ACC112 (cell line): ENCODE measurements around the gene GAS5.

Experiments used
- H2AFZ ChIP-seq: fragments of 200-600 bp; sonication (generic); one replicate; pipeline ENCODE4 v1.6.0; 2017; ENCODE audit warnings: antibody characterized with exemption, low read length; ENCODE audit not compliant: unreplicated experiment
- H3K27ac ChIP-seq: fragments of 200-600 bp; sonication (generic); 2 replicates; pipeline ENCODE4 v1.5.1; 2014; ENCODE audit warnings: low read depth, mild to moderate bottlenecking, antibody characterized with exemption, low read length, moderate library complexity
- H3K27me3 ChIP-seq: fragments of 200-600 bp; sonication (generic); 2 replicates; pipeline ENCODE4 v1.6.1; 2014; ENCODE audit warnings: mild to moderate bottlenecking, antibody characterized with exemption, low read length, moderate library complexity, mixed read lengths; ENCODE audit not compliant: insufficient read depth
- H3K36me3 ChIP-seq: fragments of 200-600 bp; sonication (generic); 2 replicates; pipeline ENCODE4 v1.6.1; 2016; ENCODE audit warnings: mild to moderate bottlenecking, antibody characterized with exemption, low read length, moderate library complexity, mixed read lengths; ENCODE audit not compliant: insufficient read depth
- H3K4me1 ChIP-seq: fragments of 200-600 bp; sonication (generic); one replicate; pipeline ENCODE4 v1.6.1; 2016; ENCODE audit warnings: low read length, mixed read lengths; ENCODE audit not compliant: insufficient read depth, unreplicated experiment, control insufficient read depth
- H3K4me3 ChIP-seq: fragments of 200-600 bp; sonication (generic); 2 replicates; pipeline ENCODE4 v1.5.1; 2014; ENCODE audit warnings: mild to moderate bottlenecking, low read depth, low read length
- H3K79me2 ChIP-seq: fragments of 200-600 bp; sonication (generic); one replicate; pipeline ENCODE4 v1.6.0; 2016; ENCODE audit warnings: low read length; ENCODE audit not compliant: control insufficient read depth, unreplicated experiment, insufficient read depth

The GAS5 gene

DNA sequence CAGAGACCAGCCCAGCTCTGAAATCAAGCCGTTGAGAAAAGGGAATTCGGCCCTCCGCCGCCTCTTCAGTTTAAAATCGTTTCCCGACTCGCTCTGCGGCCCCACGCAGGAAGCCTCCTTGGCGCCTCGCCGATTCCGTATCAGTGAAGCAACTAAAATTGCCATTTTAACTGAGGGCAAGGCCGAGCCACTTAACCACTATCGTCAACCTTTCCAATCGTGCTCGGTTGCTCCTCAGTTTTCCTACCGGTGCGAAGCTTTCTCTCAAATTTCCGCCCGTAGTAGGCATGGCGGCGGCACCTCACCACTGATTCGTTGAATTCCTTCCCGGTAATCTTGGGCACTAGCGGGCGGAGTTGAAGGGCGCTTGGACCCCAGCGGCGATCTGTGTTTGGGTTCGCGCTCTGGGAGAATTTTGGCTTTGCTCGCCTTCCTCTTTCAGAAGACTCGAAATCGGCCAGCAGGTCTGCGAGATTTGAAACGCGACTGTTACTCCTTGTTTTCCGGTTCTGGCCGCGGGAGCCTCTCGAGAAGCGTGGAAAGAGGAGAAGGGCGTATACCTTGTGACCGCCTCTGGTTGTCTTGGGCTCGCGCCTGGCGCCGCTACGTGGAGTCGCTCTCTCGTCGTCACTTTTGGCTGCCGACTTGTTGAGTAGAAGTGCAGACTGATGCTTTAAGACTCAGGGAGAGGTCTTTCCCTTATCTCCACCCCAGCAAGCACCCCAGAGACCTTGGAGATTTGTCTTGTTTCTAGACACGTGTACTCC lies 43.3 kb downstream of the GAS5 start, which contains the start of the genes CENPL and DARS2:
CENPL (minus strand) TSS at position 569 of the 767 bp plus-strand sequence. CDS start 13,584 bp downstream, outside the sequence.
DARS2 (plus strand) TSS at position 359 of the 767 bp plus-strand sequence. CDS start 557 bp downstream, outside the sequence.
- Histone ChIP-seq H3K4me3 (peak within 1 kb of the TSS; percentile 92), H3K27ac (peak within 1 kb of the TSS; percentile 97), H3K4me1 (peaks cover 40% of the 10 kb centered on the region), H3K36me3 (no peaks in the 10 kb centered on the region), H3K79me2 (peaks cover 55% of the 10 kb centered on the region), H2AFZ (peak within 1 kb of the TSS; percentile 91), H3K27me3 (no peaks in the 10 kb centered on the region)

GRCh38 chr1:173823781-173824314 lies 43.9 kb downstream of the GAS5 start:
- peaks cover 3% of the 10 kb centered on the region for H3K36me3 ChIP-seq
- peaks cover 60% of the 10 kb centered on the region for H3K79me2 ChIP-seq

GRCh38 chr1:173821680-173822079 lies 46.1 kb downstream of the GAS5 start:
- H3K27me3 ChIP-seq = no peaks in the 10 kb centered on the region
- H3K4me1 ChIP-seq = peaks cover 21% of the 10 kb centered on the region
- H3K27ac ChIP-seq = no peak overlapping the region
- peaks cover 66% of the 10 kb centered on the region for H3K79me2 ChIP-seq
- H3K4me3 ChIP-seq = peak overlapping the region; percentile 92
- no peak overlapping the region for H2AFZ ChIP-seq
- H3K36me3 ChIP-seq = peaks cover 10% of the 10 kb centered on the region

More at GRCh38 chr1:173823781-173824314, 43.9 kb downstream of the GAS5 start:
- Histone ChIP-seq H3K4me3 (peak overlapping the region; percentile 92), H3K27me3 (no peaks in the 10 kb centered on the region), H2AFZ (peak overlapping the region; percentile 66), H3K27ac (peak overlapping the region; percentile 97), H3K4me1 (peaks cover 40% of the 10 kb centered on the region)

DNA sequence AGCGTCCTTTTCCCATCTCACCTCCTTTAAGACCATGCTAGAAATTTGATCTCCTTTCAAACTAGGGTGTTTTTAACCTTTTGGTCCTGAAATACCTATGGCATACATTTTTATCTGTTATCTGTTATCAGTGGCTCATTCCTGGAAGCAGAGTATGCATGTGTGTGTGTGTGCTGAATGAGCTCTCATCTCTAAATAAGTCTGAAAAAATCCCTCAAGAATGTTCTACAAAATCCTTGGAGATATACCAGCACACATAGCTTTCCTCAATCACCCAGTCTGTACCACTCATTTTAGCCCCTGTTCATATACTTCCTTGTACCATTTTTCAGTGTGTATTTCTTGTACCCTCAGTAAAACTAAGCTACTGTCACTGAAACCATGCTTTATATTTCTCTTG lies 49.3 kb downstream of the GAS5 start:
- Histone ChIP-seq H3K4me3 (no peak overlapping the region), H3K27me3 (no peaks in the 10 kb centered on the region), H3K27ac (no peak overlapping the region), H3K79me2 (peaks cover 72% of the 10 kb centered on the region), H3K4me1 (peaks cover 15% of the 10 kb centered on the region), H2AFZ (no peak overlapping the region), H3K36me3 (peaks cover 10% of the 10 kb centered on the region)
